ENCODE data around the gene ZFP36L1. TPM values are rescaled to one million over a fixed set of nuclear protein-coding genes. Genes with fewer than 3 reads are reported as not detected.

Gene ZFP36L1
- polyA plus RNA-seq = 199 TPM
- long read RNA-seq, donor 1, transcript ZFP36L1-202 (2 exons, 3,190 nt) = major isoform, 57 of 57 reads
- long read RNA-seq, donor 1, partial matches to known transcripts = 0 of 57 reads
- long read RNA-seq, donor 1, other reads (novel, unspliced or antisense) = 0 of 57 reads
- long read RNA-seq, donor 2, transcript ZFP36L1-202 (2 exons, 3,190 nt) = major isoform, 130 of 131 reads
- long read RNA-seq, donor 2, partial matches to known transcripts = 0 of 131 reads
- long read RNA-seq, donor 2, other reads (novel, unspliced or antisense) = 0 of 131 reads
- long read RNA-seq, donor 3 = 0 reads
- long read RNA-seq, donor 4, transcript ZFP36L1-202 (2 exons, 3,190 nt) = major isoform, 9 of 9 reads
- long read RNA-seq, donor 4, partial matches to known transcripts = 0 of 9 reads
- long read RNA-seq, donor 4, other reads (novel, unspliced or antisense) = 0 of 9 reads
- long read RNA-seq, donor 5, transcript ZFP36L1-202 (2 exons, 3,190 nt) = major isoform, 79 of 80 reads
- long read RNA-seq, donor 5, partial matches to known transcripts = 0 of 80 reads
- long read RNA-seq, donor 5, other reads (novel, unspliced or antisense) = 0 of 80 reads
- long read RNA-seq, donor 6, transcript ZFP36L1-202 (2 exons, 3,190 nt) = major isoform, 156 of 175 reads
- long read RNA-seq, donor 6, partial matches to known transcripts = 0 of 175 reads
- long read RNA-seq, donor 6, other reads (novel, unspliced or antisense) = 18 of 175 reads
- long read RNA-seq, donor 7, transcript ZFP36L1-202 (2 exons, 3,190 nt) = major isoform, 134 of 134 reads
- long read RNA-seq, donor 7, partial matches to known transcripts = 0 of 134 reads
- long read RNA-seq, donor 7, other reads (novel, unspliced or antisense) = 0 of 134 reads
- long read RNA-seq, donor 8, transcript ZFP36L1-202 (2 exons, 3,190 nt) = major isoform, 164 of 164 reads
- long read RNA-seq, donor 8, partial matches to known transcripts = 0 of 164 reads
- long read RNA-seq, donor 8, other reads (novel, unspliced or antisense) = 0 of 164 reads
- long read RNA-seq, donor 9, transcript ZFP36L1-202 (2 exons, 3,190 nt) = major isoform, 62 of 62 reads
- long read RNA-seq, donor 9, partial matches to known transcripts = 0 of 62 reads
- long read RNA-seq, donor 9, other reads (novel, unspliced or antisense) = 0 of 62 reads
- long read RNA-seq, donor 10, transcript ZFP36L1-202 (2 exons, 3,190 nt) = major isoform, 139 of 139 reads
- long read RNA-seq, donor 10, partial matches to known transcripts = 0 of 139 reads
- long read RNA-seq, donor 10, other reads (novel, unspliced or antisense) = 0 of 139 reads
- long read RNA-seq, donor 11, transcript ZFP36L1-202 (2 exons, 3,190 nt) = major isoform, 98 of 99 reads
- long read RNA-seq, donor 11, partial matches to known transcripts = 0 of 99 reads
- long read RNA-seq, donor 11, other reads (novel, unspliced or antisense) = 0 of 99 reads

- Histone ChIP-seq H3K36me3 (ENCODE audit: control insufficient read depth, insufficient read depth, low read length) (peaks cover 22% of the 10 kb centered on the region), H3K4me3 (ENCODE audit: low read length) (peak within 1 kb of the TSS; percentile 84), H3K27me3 (ENCODE audit: control insufficient read depth, insufficient read depth, low read length) (no peaks in the 10 kb centered on the region), H3K4me1 (ENCODE audit: control insufficient read depth, insufficient read depth, low read length) (peaks cover 13% of the 10 kb centered on the region), H3K27ac (ENCODE audit: low read length) (peak within 1 kb of the TSS; percentile 93), H3K9me3 (ENCODE audit: control insufficient read depth, low read depth, low read length) (no peaks in the 10 kb centered on the region)
- DNase-seq = peak; percentile 96 to 98
- WGBS (ENCODE audit: insufficient coverage, low lambda C conversion rate) = 0% methylated on average over 2 of the region's 51 CpGs
These were observed at the start of gene ZFP36L1 for GRCh38 chr14:68792979-68793733. ZFP36L1 (minus strand) TSS chr14:68793067; CDS start chr14:68792938, 129 bp downstream.

GRCh38 chr14:68842298-68842697 lies 49.4 kb upstream of the ZFP36L1 start:
- H3K36me3 ChIP-seq (ENCODE audit: control insufficient read depth, insufficient read depth, low read length) = no peaks in the 10 kb centered on the region
- peaks cover 3% of the 10 kb centered on the region for H3K4me1 ChIP-seq (ENCODE audit: control insufficient read depth, insufficient read depth, low read length)
- DNase-seq = no peak
- H3K27ac ChIP-seq (ENCODE audit: low read length) = no peak overlapping the region
- no peak overlapping the region for H3K4me3 ChIP-seq (ENCODE audit: low read length)
- no peaks in the 10 kb centered on the region for H3K27me3 ChIP-seq (ENCODE audit: control insufficient read depth, insufficient read depth, low read length)
- WGBS (ENCODE audit: insufficient coverage, low lambda C conversion rate) = 100% methylated on average over 1 of the region's 5 CpGs
- H3K9me3 ChIP-seq (ENCODE audit: control insufficient read depth, low read depth, low read length) = peaks cover 3% of the 10 kb centered on the region

GRCh38 chr14:68841016-68841809 lies 48.3 kb upstream of the ZFP36L1 start:
- H3K36me3 ChIP-seq (ENCODE audit: control insufficient read depth, insufficient read depth, low read length) = no peaks in the 10 kb centered on the region
- H3K9me3 ChIP-seq (ENCODE audit: control insufficient read depth, low read depth, low read length) = peaks cover 13% of the 10 kb centered on the region
- H3K27me3 ChIP-seq (ENCODE audit: control insufficient read depth, insufficient read depth, low read length) = no peaks in the 10 kb centered on the region
- H3K4me1 ChIP-seq (ENCODE audit: control insufficient read depth, insufficient read depth, low read length) = peaks cover 3% of the 10 kb centered on the region
- no peak overlapping the region for H3K27ac ChIP-seq (ENCODE audit: low read length)
- no peak overlapping the region for H3K4me3 ChIP-seq (ENCODE audit: low read length)
- WGBS (ENCODE audit: insufficient coverage, low lambda C conversion rate) = 67% methylated on average over 1 of the region's 6 CpGs
- no peak for DNase-seq

GRCh38 chr14:68840454-68840853 lies 47.6 kb upstream of the ZFP36L1 start:
- no peak for DNase-seq
- no peak overlapping the region for H3K27ac ChIP-seq (ENCODE audit: low read length)
- peaks cover 3% of the 10 kb centered on the region for H3K4me1 ChIP-seq (ENCODE audit: control insufficient read depth, insufficient read depth, low read length)
- no peaks in the 10 kb centered on the region for H3K36me3 ChIP-seq (ENCODE audit: control insufficient read depth, insufficient read depth, low read length)
- no peak overlapping the region for H3K4me3 ChIP-seq (ENCODE audit: low read length)
- WGBS (ENCODE audit: insufficient coverage, low lambda C conversion rate) = no CpG with 5 or more reads among the region's 2 CpGs
- H3K9me3 ChIP-seq (ENCODE audit: control insufficient read depth, low read depth, low read length) = peaks cover 16% of the 10 kb centered on the region
- no peaks in the 10 kb centered on the region for H3K27me3 ChIP-seq (ENCODE audit: control insufficient read depth, insufficient read depth, low read length)

GRCh38 chr14:68836082-68836481 lies 43.2 kb upstream of the ZFP36L1 start:
- Histone ChIP-seq H3K9me3 (ENCODE audit: control insufficient read depth, low read depth, low read length) (peaks cover 19% of the 10 kb centered on the region), H3K36me3 (ENCODE audit: control insufficient read depth, insufficient read depth, low read length) (no peaks in the 10 kb centered on the region), H3K4me3 (ENCODE audit: low read length) (no peak overlapping the region), H3K27ac (ENCODE audit: low read length) (no peak overlapping the region), H3K27me3 (ENCODE audit: control insufficient read depth, insufficient read depth, low read length) (no peaks in the 10 kb centered on the region), H3K4me1 (ENCODE audit: control insufficient read depth, insufficient read depth, low read length) (no peaks in the 10 kb centered on the region)
- 88% methylated on average over 1 of the region's 1 CpG for WGBS (ENCODE audit: insufficient coverage, low lambda C conversion rate)
- DNase-seq = no peak

GRCh38 chr14:68834816-68835215 lies 41.9 kb upstream of the ZFP36L1 start:
- H3K36me3 ChIP-seq (ENCODE audit: control insufficient read depth, insufficient read depth, low read length) = no peaks in the 10 kb centered on the region

GRCh38 chr14:68828698-68829097 lies 35.8 kb upstream of the ZFP36L1 start:
- no peak for DNase-seq
- Histone ChIP-seq H3K36me3 (ENCODE audit: control insufficient read depth, insufficient read depth, low read length) (no peaks in the 10 kb centered on the region), H3K27ac (ENCODE audit: low read length) (no peak overlapping the region), H3K4me1 (ENCODE audit: control insufficient read depth, insufficient read depth, low read length) (peaks cover 17% of the 10 kb centered on the region), H3K9me3 (ENCODE audit: control insufficient read depth, low read depth, low read length) (no peaks in the 10 kb centered on the region), H3K4me3 (ENCODE audit: low read length) (no peak overlapping the region), H3K27me3 (ENCODE audit: control insufficient read depth, insufficient read depth, low read length) (no peaks in the 10 kb centered on the region)

More at GRCh38 chr14:68834816-68835215, 41.9 kb upstream of the ZFP36L1 start:
- no peak for DNase-seq
- Histone ChIP-seq H3K27ac (ENCODE audit: low read length) (no peak overlapping the region), H3K4me1 (ENCODE audit: control insufficient read depth, insufficient read depth, low read length) (no peaks in the 10 kb centered on the region), H3K27me3 (ENCODE audit: control insufficient read depth, insufficient read depth, low read length) (no peaks in the 10 kb centered on the region), H3K4me3 (ENCODE audit: low read length) (no peak overlapping the region), H3K9me3 (ENCODE audit: control insufficient read depth, low read depth, low read length) (peaks cover 19% of the 10 kb centered on the region)
- 93% methylated on average over 2 of the region's 6 CpGs for WGBS (ENCODE audit: insufficient coverage, low lambda C conversion rate)

GRCh38 chr14:68825729-68826128 lies 32.9 kb upstream of the ZFP36L1 start:
- no peaks in the 10 kb centered on the region for H3K9me3 ChIP-seq (ENCODE audit: control insufficient read depth, low read depth, low read length)
- H3K4me3 ChIP-seq (ENCODE audit: low read length) = no peak overlapping the region
- peak overlapping the region; percentile 34 for H3K27ac ChIP-seq (ENCODE audit: low read length)
- H3K36me3 ChIP-seq (ENCODE audit: control insufficient read depth, insufficient read depth, low read length) = no peaks in the 10 kb centered on the region
- DNase-seq = peak; percentile 60 to 79
- no peaks in the 10 kb centered on the region for H3K27me3 ChIP-seq (ENCODE audit: control insufficient read depth, insufficient read depth, low read length)
- no CpG with 5 or more reads among the region's 3 CpGs for WGBS (ENCODE audit: insufficient coverage, low lambda C conversion rate)
- H3K4me1 ChIP-seq (ENCODE audit: control insufficient read depth, insufficient read depth, low read length) = peaks cover 17% of the 10 kb centered on the region

Measured in large intestine (tissue), 12 donors.